NCI-H1417 treated with DMSO at 0.1 percent for 48 hours (cell line): ENCODE data around the gene MAPK13.
"Not testable (repeated sequence)": the region's sequence is repeated elsewhere in the genome, so short reads cannot be mapped to it uniquely, and the experiment has no call there.

ENCODE experiments used
- DNase-seq: peaks from one replicate; lab custom pipeline; 2025; lab: John Stamatoyannopoulos, UW

MAPK13 gene

GRCh38 chr6:36128073-36128472 is 2.2 kb upstream of the MAPK13 start:
- no peak for DNase-seq

- no peak for DNase-seq
These were observed 1.5 kb upstream of the MAPK13 start for GRCh38 chr6:36128793-36129192.

GRCh38 chr6:36129334-36129733 is 979 bp upstream of the MAPK13 start:
- DNase-seq = not testable (repeated sequence)

- no peak for DNase-seq
These were observed 576 bp downstream of the MAPK13 start for GRCh38 chr6:36130667-36131510.

GRCh38 chr6:36131511-36132245 is 1.4 kb downstream of the MAPK13 start:
- peak; percentile 55 for DNase-seq

- no peak for DNase-seq
These were observed 2.1 kb downstream of the MAPK13 start for GRCh38 chr6:36132246-36132895.

GRCh38 chr6:36133148-36133547 is 2.8 kb downstream of the MAPK13 start:
- no peak for DNase-seq

GRCh38 chr6:36133912-36134311 is 3.6 kb downstream of the MAPK13 start:
- DNase-seq = no peak

GRCh38 chr6:36135053-36135731 is 4.9 kb downstream of the MAPK13 start:
- no peak for DNase-seq

GRCh38 chr6:36136034-36136433 is 5.7 kb downstream of the MAPK13 start:
- DNase-seq = no peak

GRCh38 chr6:36136551-36136950 is 6.2 kb downstream of the MAPK13 start:
- no peak for DNase-seq

- no peak for DNase-seq
These were observed 8.4 kb downstream of the MAPK13 start for GRCh38 chr6:36138667-36139066.

GRCh38 chr6:36139431-36139830 is 9.1 kb downstream of the MAPK13 start:
- no peak for DNase-seq

- no peak for DNase-seq
These were observed 9.8 kb downstream of the MAPK13 start for GRCh38 chr6:36139991-36140710.

- no peak for DNase-seq
These were observed 10.8 kb downstream of the MAPK13 start for GRCh38 chr6:36141091-36141490.

- DNase-seq = no peak
These were observed 11.6 kb downstream of the MAPK13 start for GRCh38 chr6:36141961-36142360.

GRCh38 chr6:36142971-36143838 is 12.9 kb downstream of the MAPK13 start:
- no peak for DNase-seq

GRCh38 chr6:36145495-36145894 is 15.2 kb downstream of the MAPK13 start:
- no peak for DNase-seq

- no peak for DNase-seq
These were observed 17.0 kb downstream of the MAPK13 start for GRCh38 chr6:36147294-36147693.

GRCh38 chr6:36149476-36149875 is 19.2 kb downstream of the MAPK13 start:
- DNase-seq = no peak

- DNase-seq = no peak
These were observed 20.0 kb downstream of the MAPK13 start for GRCh38 chr6:36150283-36150682.
